Cerebellar cortex (tissue), 1 donor: Measurements from ENCODE around the gene ZNFX1.
"Not testable (repeated sequence)": the region's sequence is repeated elsewhere in the genome, so short reads cannot be mapped to it uniquely, and the experiment has no call there.

Source experiments
- DNase-seq: peaks from one replicate; pipeline ENCODE4 v3.0.0-alpha.2; 2015; ENCODE audit warnings: low spot score

ZNFX1 gene

GRCh38 chr20:49278036-49278817 is at the start of gene ZNFX1:
Gene ZNFX1 (minus strand): TSS chr20:49278057. CDS start chr20:49275839, 2,218 bp downstream.
- peak; percentile 98 for DNase-seq

- no peak for DNase-seq
Measured at GRCh38 chr20:49326026-49326425, 48.2 kb upstream of the ZNFX1 start.

- no peak for DNase-seq
Measured at GRCh38 chr20:49324306-49324705, 46.4 kb upstream of the ZNFX1 start.

- peak; percentile 42 for DNase-seq
Measured at GRCh38 chr20:49323622-49324238, 45.9 kb upstream of the ZNFX1 start.

GRCh38 chr20:49320460-49320859 is 42.6 kb upstream of the ZNFX1 start:
- DNase-seq, result peak; percentile 83

- DNase-seq, result no peak
Measured at GRCh38 chr20:49319208-49319809, 41.5 kb upstream of the ZNFX1 start.

- no peak for DNase-seq
Measured at GRCh38 chr20:49318430-49319207, 40.8 kb upstream of the ZNFX1 start.

GRCh38 chr20:49318091-49318429 is 40.2 kb upstream of the ZNFX1 start:
- no peak for DNase-seq

- DNase-seq, result no peak
Measured at GRCh38 chr20:49316704-49317103, 38.8 kb upstream of the ZNFX1 start.

- no peak for DNase-seq
Measured at GRCh38 chr20:49315580-49315979, 37.7 kb upstream of the ZNFX1 start.

- not testable (repeated sequence) for DNase-seq
Measured at GRCh38 chr20:49314052-49314451, 36.2 kb upstream of the ZNFX1 start.

- peak; percentile 39 for DNase-seq
Measured at GRCh38 chr20:49313283-49313682, 35.4 kb upstream of the ZNFX1 start.

- DNase-seq, result no peak
Measured at GRCh38 chr20:49312661-49313060, 34.8 kb upstream of the ZNFX1 start.

- DNase-seq, result no peak
Measured at GRCh38 chr20:49310705-49311104, 32.8 kb upstream of the ZNFX1 start.

- DNase-seq, result no peak
Measured at GRCh38 chr20:49308875-49309274, 31.0 kb upstream of the ZNFX1 start.

- DNase-seq, result no peak
Measured at GRCh38 chr20:49306903-49307620, 29.2 kb upstream of the ZNFX1 start.

GRCh38 chr20:49303065-49303552 is 25.3 kb upstream of the ZNFX1 start:
- DNase-seq, result no peak

GRCh38 chr20:49297605-49298530 is 20.0 kb upstream of the ZNFX1 start:
- no peak for DNase-seq

- DNase-seq, result not testable (repeated sequence)
Measured at GRCh38 chr20:49294002-49294654, 16.3 kb upstream of the ZNFX1 start.

GRCh38 chr20:49293122-49293521 is 15.3 kb upstream of the ZNFX1 start:
- DNase-seq, result no peak
